Epithelial cell of esophagus (primary cell): ENCODE data around the gene OVOL3.

ENCODE experiments used
- DNase-seq: peaks from one replicate; pipeline ENCODE4 v3.0.0; 2010; ENCODE audit warnings: low read depth
- H3K4me3 ChIP-seq: 2 replicates; pipeline ENCODE4 v1.5.1; 2011; ENCODE audit warnings: mild to moderate bottlenecking, low read length, control low read depth
- TF ChIP-seq, protein P1 (sequence below): IDR thresholded peaks from 2 replicates; pipeline ENCODE4 v1.5.1; 2011; ENCODE audit warnings: low read depth, mild to moderate bottlenecking, low read length, control low read depth, inconsistent platforms; ENCODE audit not compliant: insufficient read depth; ENCODE audit errors: missing control alignments

Gene OVOL3

GRCh38 chr19:36079389-36079945 is 31.5 kb upstream of the OVOL3 start:
- H3K4me3 ChIP-seq, result no peak overlapping the region
- TF ChIP-seq, protein P1, sequence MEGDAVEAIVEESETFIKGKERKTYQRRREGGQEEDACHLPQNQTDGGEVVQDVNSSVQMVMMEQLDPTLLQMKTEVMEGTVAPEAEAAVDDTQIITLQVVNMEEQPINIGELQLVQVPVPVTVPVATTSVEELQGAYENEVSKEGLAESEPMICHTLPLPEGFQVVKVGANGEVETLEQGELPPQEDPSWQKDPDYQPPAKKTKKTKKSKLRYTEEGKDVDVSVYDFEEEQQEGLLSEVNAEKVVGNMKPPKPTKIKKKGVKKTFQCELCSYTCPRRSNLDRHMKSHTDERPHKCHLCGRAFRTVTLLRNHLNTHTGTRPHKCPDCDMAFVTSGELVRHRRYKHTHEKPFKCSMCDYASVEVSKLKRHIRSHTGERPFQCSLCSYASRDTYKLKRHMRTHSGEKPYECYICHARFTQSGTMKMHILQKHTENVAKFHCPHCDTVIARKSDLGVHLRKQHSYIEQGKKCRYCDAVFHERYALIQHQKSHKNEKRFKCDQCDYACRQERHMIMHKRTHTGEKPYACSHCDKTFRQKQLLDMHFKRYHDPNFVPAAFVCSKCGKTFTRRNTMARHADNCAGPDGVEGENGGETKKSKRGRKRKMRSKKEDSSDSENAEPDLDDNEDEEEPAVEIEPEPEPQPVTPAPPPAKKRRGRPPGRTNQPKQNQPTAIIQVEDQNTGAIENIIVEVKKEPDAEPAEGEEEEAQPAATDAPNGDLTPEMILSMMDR, result no peak
- DNase-seq, result no peak

DNA sequence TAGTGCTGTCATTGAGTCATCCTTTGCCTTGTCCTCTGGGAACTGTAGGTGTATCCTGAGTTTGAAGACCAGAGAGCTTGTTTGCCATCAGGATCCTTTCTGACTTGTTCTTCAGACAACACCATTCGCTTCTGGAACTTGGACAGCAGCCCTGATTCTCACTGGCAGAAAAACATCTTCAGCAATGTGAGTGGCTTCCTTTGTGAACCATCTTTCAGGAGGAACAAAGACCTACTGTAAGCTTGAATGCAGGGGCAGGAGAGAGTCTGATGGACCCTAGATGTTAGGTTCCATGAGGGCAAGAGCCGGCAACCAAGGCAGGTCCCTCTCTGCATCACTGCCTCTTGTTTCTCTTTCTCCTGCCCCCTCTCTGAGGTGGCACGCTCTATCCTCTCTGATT is 29.6 kb upstream of the OVOL3 start:
- no peak for DNase-seq
- no peak overlapping the region for H3K4me3 ChIP-seq
- TF ChIP-seq, protein P1, result no peak

DNA sequence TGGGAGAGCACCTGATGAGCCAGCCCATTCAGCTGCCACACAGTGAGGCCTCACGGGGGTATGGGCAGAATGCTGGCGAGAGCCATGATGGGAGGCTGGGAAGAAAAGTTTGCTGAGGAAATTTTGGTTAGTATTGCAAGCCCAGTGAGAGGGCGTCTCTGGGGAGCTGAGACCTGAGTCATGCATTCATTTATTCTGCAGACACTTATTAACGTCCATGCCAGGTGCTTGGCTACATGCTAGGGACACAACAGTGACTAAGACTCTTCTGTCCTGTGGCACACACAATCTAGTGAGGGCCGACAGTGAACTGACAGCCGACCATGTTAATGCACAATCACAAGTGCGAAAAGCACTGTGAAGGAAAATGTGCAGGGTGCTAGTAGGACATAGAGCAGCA is 29.0 kb upstream of the OVOL3 start:
- no peak for DNase-seq
- TF ChIP-seq, protein P1, result no peak
- no peak overlapping the region for H3K4me3 ChIP-seq

GRCh38 chr19:36082916-36083315 is 28.0 kb upstream of the OVOL3 start:
- H3K4me3 ChIP-seq, result no peak overlapping the region
- DNase-seq, result no peak
- TF ChIP-seq, protein P1, result no peak

DNA sequence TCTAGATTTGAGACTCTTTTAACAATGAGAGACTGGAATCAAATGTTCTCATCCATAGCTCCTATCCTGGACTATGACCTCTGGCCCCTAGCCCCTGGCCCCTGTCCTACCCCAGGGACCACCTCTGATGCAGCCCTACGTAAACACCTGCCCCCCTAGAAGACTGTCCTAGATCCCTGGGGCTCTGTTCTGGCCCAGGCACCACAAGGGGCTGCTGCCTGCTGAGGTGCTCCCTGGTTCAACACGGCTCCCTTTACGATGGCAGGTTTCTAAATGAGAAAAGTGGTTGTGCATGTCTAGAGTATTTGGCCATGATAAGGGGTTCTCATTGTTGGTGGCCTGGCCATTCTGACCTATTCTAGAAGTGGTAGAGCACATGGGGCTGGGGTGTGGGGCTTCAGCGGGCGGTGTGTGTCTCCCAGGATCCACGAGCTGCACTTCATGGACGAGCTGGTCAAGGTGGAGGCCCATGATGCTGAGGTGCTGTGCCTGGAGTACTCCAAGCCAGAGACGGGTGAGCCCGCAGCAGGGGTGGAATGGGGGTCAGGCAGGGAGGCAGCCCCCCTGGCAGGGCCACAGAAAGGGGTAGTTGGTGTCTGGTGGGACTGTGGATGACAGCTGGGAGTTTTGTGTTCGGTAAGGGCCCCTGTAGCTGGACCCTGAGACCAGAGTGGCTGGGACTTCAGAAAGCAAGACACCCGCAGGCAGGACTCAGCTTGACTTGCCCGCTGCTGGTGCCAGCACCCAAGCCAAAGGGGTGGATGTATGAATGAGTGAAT is 26.5 kb upstream of the OVOL3 start:
- DNase-seq, result no peak
- TF ChIP-seq, protein P1, result no peak

DNA sequence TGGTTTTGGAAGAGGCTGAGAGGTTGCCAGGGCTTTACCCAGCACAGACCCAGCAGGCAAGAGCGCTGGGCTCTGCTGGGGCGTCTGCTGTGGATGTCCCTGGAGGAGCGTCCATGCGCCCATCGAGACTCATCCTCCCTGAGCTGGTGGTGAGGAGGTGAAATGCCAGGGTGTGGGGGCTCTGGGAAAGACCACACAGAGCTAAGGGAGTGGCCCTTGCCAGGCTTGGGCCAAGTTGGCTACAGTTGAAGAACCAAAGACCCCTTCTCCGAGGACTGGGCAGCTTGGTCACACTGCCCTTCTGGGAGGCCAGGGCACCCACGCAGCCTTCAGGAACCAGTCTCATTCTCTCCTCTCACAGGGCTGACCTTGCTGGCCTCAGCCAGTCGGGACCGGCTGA is 24.6 kb upstream of the OVOL3 start:
- TF ChIP-seq, protein P1, result no peak
- no peak for DNase-seq
- H3K4me3 ChIP-seq, result no peak overlapping the region

More for the DNA sequence above, 26.5 kb upstream of the OVOL3 start:
- H3K4me3 ChIP-seq, result no peak overlapping the region

GRCh38 chr19:36089847-36090246 is 21.1 kb upstream of the OVOL3 start:
- no peak overlapping the region for H3K4me3 ChIP-seq
- TF ChIP-seq, protein P1, result no peak
- DNase-seq, result no peak
